ENCODE results near the gene TIGD6. TPM values are rescaled to one million over a fixed set of nuclear protein-coding genes. Genes with fewer than 3 reads are reported as not detected.

The TIGD6 gene
- total RNA-seq, 1 experiment from 2014 or later = 2.1 TPM

- H3K27me3 ChIP-seq (ENCODE audit: insufficient read depth, low read length) = no peaks in the 10 kb centered on the region
- DNase-seq (ENCODE audit: low read depth, low spot score) (no peak), ATAC-seq (no peak)
- H4K20me1 ChIP-seq (ENCODE audit: insufficient read depth) = no peaks in the 10 kb centered on the region
- RAD21 ChIA-PET (ENCODE audit: low non-redundant PET in 1 of 2, low total read pairs in 2 of 2, uncharacterized antibody in 2 of 2, unreplicated experiment in 2 of 2) = no interaction called here
- H3K9ac ChIP-seq (ENCODE audit: low read length) = no peak overlapping the region
- H3K79me2 ChIP-seq (ENCODE audit: insufficient read depth, low read length) = no peaks in the 10 kb centered on the region
- H3K9me2 ChIP-seq (ENCODE audit: insufficient read depth) = no peaks in the 10 kb centered on the region
- intact Hi-C loops (cut with micrococcal nuclease) = no loop called here
- H3K4me2 ChIP-seq (ENCODE audit: low read length) = no peak overlapping the region
- no TSS peak for BruUV-seq (replicated peaks)
- no peaks in the 10 kb centered on the region for H3K9me3 ChIP-seq (ENCODE audit: control insufficient read depth in 1 of 2, insufficient read depth in 1 of 2, low read depth in 1 of 2, low read length in 2 of 2)
- H3K27ac ChIP-seq (ENCODE audit: low read depth, low read length) = no peak overlapping the region
- H2AFZ ChIP-seq (ENCODE audit: low read depth, low read length, poor library complexity, severe bottlenecking) = no peak overlapping the region
- no peak overlapping the region for H3K4me3 ChIP-seq (replicated peaks in 1 of 2; ENCODE audit: low read depth in 1 of 2, low read length in 2 of 2)
- TF ChIP-seq FOSL1 (IDR thresholded peaks at IDR 0.05; ENCODE audit: low read depth) (no peak), SRF (IDR thresholded peaks at IDR 0.05; ENCODE audit: low read depth) (no peak), ZBTB33 (IDR thresholded peaks at IDR 0.05; ENCODE audit: extremely low read depth, insufficient replicate concordance, low read length) (no peak), MAX (IDR thresholded peaks at IDR 0.05) (no peak), TCF7L2 (IDR thresholded peaks at IDR 0.05; ENCODE audit: borderline replicate concordance, extremely low read depth, insufficient read depth, insufficient read length) (no peak), CTCF (IDR thresholded peaks at IDR 0.05 in 2 of 3, conservative IDR thresholded peaks at IDR 0.05 in 1 of 3; ENCODE audit: borderline replicate concordance in 1 of 3, insufficient read depth in 1 of 3, low read depth in 2 of 3, low read length in 2 of 3) (no peak)
- H3K4me1 ChIP-seq (ENCODE audit: control insufficient read depth in 1 of 2, insufficient read depth in 2 of 2, low read length in 2 of 2) = no peaks in the 10 kb centered on the region
- CTCF ChIA-PET = interaction anchor here (1.7 kb wide), 1 partner anchor 11 kb away, joined by 5 read pairs; the partner anchor contains the start of gene SLC26A2
- no peaks in the 10 kb centered on the region for H3K36me3 ChIP-seq (ENCODE audit: control insufficient read depth in 1 of 2, insufficient read depth in 2 of 2, low read length in 2 of 2)
- POLR2A ChIA-PET = no interaction called here
Measured at GRCh38 chr5:149948993-149949392, 51.5 kb downstream of the TIGD6 start.

Data from HCT116 (cell line).